Jurkat, Clone E6-1 (cell line): Measurements from ENCODE around the gene AVL9. TPM values are rescaled to one million over a fixed set of nuclear protein-coding genes. Genes with fewer than 3 reads are reported as not detected.
"Not testable (repeated sequence)": the region's sequence is repeated elsewhere in the genome, so short reads cannot be mapped to it uniquely, and the experiment has no call there.

Source experiments
- DNase-seq: peaks from one replicate; pipeline ENCODE4 v3.0.0-alpha.2; 2011; ENCODE audit warnings: low read depth, low spot score
- H3K4me3 ChIP-seq: 2 replicates; pipeline ENCODE4 v1.5.1; 2011; ENCODE audit warnings: mild to moderate bottlenecking, low read length, control low read depth, moderate library complexity
- polyA plus RNA-seq: library from polyadenylated mRNA; unstranded; fragments of >200 nt; gene quantifications from one replicate; pipeline ENCODE4 v1.2.1, GENCODE V29; 2012; ENCODE audit warnings: missing spikeins; ENCODE audit not compliant: insufficient read length, insufficient read depth

AVL9 gene
- polyA plus RNA-seq, result 13.1 TPM

- peak; percentile 94 for DNase-seq
- peak within 1 kb of the TSS; percentile 84 for H3K4me3 ChIP-seq
Measured at GRCh38 chr7:32495298-32496051, at the start of gene AVL9. TSS of gene AVL9 (plus strand) at chr7:32495489. CDS start at chr7:32495710, 221 bp downstream.

- H3K4me3 ChIP-seq, result no peak overlapping the region
- DNase-seq, result no peak
Measured at GRCh38 chr7:32447218-32447617, 48.1 kb upstream of the AVL9 start.

- H3K4me3 ChIP-seq, result no peak overlapping the region
- no peak for DNase-seq
Measured at GRCh38 chr7:32453341-32454011, 41.8 kb upstream of the AVL9 start.

- no peak overlapping the region for H3K4me3 ChIP-seq
- no peak for DNase-seq
Measured at GRCh38 chr7:32458025-32458424, 37.3 kb upstream of the AVL9 start.

GRCh38 chr7:32459788-32460187 lies 35.5 kb upstream of the AVL9 start:
- no peak overlapping the region for H3K4me3 ChIP-seq
- DNase-seq, result no peak

GRCh38 chr7:32461484-32461883 lies 33.8 kb upstream of the AVL9 start:
- DNase-seq, result no peak
- no peak overlapping the region for H3K4me3 ChIP-seq

- no peak overlapping the region for H3K4me3 ChIP-seq
- no peak for DNase-seq
Measured at GRCh38 chr7:32462451-32462850, 32.8 kb upstream of the AVL9 start.

GRCh38 chr7:32462977-32463376 lies 32.3 kb upstream of the AVL9 start:
- DNase-seq, result no peak
- H3K4me3 ChIP-seq, result no peak overlapping the region

GRCh38 chr7:32464641-32465416 lies 30.5 kb upstream of the AVL9 start:
- not testable (repeated sequence) for H3K4me3 ChIP-seq, DNase-seq

- not testable (repeated sequence) for H3K4me3 ChIP-seq
Measured at GRCh38 chr7:32470004-32470403, 25.3 kb upstream of the AVL9 start.

GRCh38 chr7:32470871-32471270 lies 24.4 kb upstream of the AVL9 start:
- H3K4me3 ChIP-seq, result no peak overlapping the region
- no peak for DNase-seq

More at GRCh38 chr7:32470004-32470403, 25.3 kb upstream of the AVL9 start:
- DNase-seq, result not testable (repeated sequence)

GRCh38 chr7:32472015-32472414 lies 23.3 kb upstream of the AVL9 start:
- H3K4me3 ChIP-seq, result no peak overlapping the region
- no peak for DNase-seq

- DNase-seq, result no peak
- no peak overlapping the region for H3K4me3 ChIP-seq
Measured at GRCh38 chr7:32474008-32474407, 21.3 kb upstream of the AVL9 start.

GRCh38 chr7:32476816-32477648 lies 18.3 kb upstream of the AVL9 start:
- H3K4me3 ChIP-seq, result no peak overlapping the region
- DNase-seq, result no peak

GRCh38 chr7:32477649-32477980 lies 17.7 kb upstream of the AVL9 start:
- no peak for DNase-seq
- H3K4me3 ChIP-seq, result no peak overlapping the region

- DNase-seq, result peak; percentile 49
- H3K4me3 ChIP-seq, result no peak overlapping the region
Measured at GRCh38 chr7:32479574-32480200, 15.6 kb upstream of the AVL9 start.

- DNase-seq, result peak; percentile 83
Measured at GRCh38 chr7:32481176-32481575, 14.1 kb upstream of the AVL9 start.

GRCh38 chr7:32481921-32482320 lies 13.4 kb upstream of the AVL9 start:
- DNase-seq, result no peak
- no peak overlapping the region for H3K4me3 ChIP-seq

More at GRCh38 chr7:32481176-32481575, 14.1 kb upstream of the AVL9 start:
- H3K4me3 ChIP-seq, result no peak overlapping the region

- DNase-seq, result no peak
- H3K4me3 ChIP-seq, result peak overlapping the region; percentile 84
Measured at GRCh38 chr7:32489788-32490126, 5.5 kb upstream of the AVL9 start.
